Suprapubic skin (tissue), 3 donors: ENCODE measurements around the gene ABCE1.

ENCODE experiments used
- EP300 ChIP-seq: sonication (generic); formaldehyde crosslinking; IDR thresholded peaks from one replicate; pipeline ENCODE4 v1.6.1; 2017; ENCODE audit warnings: antibody characterized with exemption
- TF ChIP-seq, protein P1 (sequence below), 2 donors: fragments of 200-600 bp in 1 of 2; fragments of 450-650 bp in 1 of 2; sonication (generic) in 1 of 2; IDR thresholded peaks; one replicate each; pipeline ENCODE4 v1.5.1; 2016 to 2019; ENCODE audit warnings: antibody characterized with exemption in 2 of 2, mild to moderate bottlenecking in 1 of 2, moderate library complexity in 1 of 2

DNA sequence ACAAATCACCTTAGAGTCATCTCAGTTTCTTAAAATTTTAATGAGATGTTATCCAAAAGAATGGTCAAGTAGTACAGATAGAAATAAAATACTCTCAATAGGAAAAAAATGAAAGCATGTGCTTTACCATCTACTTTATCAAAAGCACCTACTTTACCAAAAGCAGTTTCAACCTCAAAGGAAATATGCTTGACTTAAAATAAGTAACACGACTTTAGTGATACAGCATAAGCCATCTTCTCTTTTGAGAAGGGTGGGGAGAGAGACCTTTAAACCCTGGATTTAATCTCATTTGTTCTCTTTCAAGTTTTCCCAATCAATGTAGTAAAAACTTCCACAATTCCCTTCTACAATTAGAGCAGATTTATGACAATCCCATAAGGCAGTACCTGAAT, 55.8 kb downstream of the ABCE1 start:
- TF ChIP-seq, protein P1, sequence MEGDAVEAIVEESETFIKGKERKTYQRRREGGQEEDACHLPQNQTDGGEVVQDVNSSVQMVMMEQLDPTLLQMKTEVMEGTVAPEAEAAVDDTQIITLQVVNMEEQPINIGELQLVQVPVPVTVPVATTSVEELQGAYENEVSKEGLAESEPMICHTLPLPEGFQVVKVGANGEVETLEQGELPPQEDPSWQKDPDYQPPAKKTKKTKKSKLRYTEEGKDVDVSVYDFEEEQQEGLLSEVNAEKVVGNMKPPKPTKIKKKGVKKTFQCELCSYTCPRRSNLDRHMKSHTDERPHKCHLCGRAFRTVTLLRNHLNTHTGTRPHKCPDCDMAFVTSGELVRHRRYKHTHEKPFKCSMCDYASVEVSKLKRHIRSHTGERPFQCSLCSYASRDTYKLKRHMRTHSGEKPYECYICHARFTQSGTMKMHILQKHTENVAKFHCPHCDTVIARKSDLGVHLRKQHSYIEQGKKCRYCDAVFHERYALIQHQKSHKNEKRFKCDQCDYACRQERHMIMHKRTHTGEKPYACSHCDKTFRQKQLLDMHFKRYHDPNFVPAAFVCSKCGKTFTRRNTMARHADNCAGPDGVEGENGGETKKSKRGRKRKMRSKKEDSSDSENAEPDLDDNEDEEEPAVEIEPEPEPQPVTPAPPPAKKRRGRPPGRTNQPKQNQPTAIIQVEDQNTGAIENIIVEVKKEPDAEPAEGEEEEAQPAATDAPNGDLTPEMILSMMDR (IDR thresholded peaks at IDR 0.05): no peak
- no peak for TF ChIP-seq EP300
